Camera-type eye (tissue), 1 donor: ENCODE results near the gene ARHGAP33. TPM values are rescaled to one million over a fixed set of nuclear protein-coding genes. Genes with fewer than 3 reads are reported as not detected.

Source experiments
- total RNA-seq: library from RNA; depleted of rRNA; stranded (reverse); fragments of >200 nt; gene quantifications from one replicate; pipeline ENCODE4 v1.2.3, GENCODE V29; 2014

ARHGAP33 gene
- 89.9 TPM for total RNA-seq

DNA sequence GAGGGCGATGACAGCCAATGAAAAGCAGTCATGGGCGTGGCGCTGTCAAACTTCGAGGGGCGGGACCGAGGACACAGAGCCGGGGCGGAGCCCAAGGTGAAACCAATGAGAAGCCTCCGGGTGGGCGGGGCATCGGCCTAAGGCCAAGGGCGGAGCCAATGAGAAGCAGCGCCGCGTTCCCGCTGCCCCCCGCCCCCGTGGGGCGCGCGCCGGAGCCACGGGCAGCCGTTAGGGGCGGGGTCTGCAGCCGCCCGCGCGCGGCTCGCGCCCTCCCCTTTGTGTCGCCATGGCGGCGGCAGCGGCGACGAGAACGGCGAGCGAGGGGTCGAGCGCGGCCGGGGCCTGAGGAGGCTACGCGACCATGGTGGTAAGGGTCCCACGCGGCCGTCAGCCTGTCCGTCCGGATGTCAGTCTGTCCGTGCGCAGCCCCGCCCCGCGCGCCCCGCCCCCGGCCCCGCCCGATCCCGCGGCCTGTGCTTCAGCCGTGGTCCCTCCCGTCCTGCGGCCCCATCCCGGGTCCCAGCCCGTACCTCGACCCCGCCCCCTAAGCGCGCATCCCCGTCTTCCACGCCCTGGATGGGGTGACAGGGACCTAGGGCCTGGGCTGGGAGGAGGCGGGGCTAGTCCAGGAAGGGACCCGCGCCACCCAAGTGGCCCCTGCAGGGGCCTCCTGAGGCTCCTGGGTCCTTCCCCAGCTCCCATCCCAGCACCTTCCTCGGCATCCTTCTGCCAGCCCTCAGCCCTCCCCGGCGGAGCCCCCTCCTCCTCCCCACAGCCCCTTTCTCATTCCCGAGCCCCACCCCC, at the start of gene ARHGAP33:
Gene ARHGAP33, plus strand, starts transcription at position 267 of the 804 bp plus-strand sequence. Its CDS starts 95 bp downstream, at position 362.

GRCh38 chr19:35742121-35742724, 33.1 kb upstream of the ARHGAP33 start, which contains the start of gene IGFLR1:
Gene IGFLR1, minus strand, starts transcription at chr19:35742452. Its CDS starts 1,272 bp downstream, at chr19:35741180.

DNA sequence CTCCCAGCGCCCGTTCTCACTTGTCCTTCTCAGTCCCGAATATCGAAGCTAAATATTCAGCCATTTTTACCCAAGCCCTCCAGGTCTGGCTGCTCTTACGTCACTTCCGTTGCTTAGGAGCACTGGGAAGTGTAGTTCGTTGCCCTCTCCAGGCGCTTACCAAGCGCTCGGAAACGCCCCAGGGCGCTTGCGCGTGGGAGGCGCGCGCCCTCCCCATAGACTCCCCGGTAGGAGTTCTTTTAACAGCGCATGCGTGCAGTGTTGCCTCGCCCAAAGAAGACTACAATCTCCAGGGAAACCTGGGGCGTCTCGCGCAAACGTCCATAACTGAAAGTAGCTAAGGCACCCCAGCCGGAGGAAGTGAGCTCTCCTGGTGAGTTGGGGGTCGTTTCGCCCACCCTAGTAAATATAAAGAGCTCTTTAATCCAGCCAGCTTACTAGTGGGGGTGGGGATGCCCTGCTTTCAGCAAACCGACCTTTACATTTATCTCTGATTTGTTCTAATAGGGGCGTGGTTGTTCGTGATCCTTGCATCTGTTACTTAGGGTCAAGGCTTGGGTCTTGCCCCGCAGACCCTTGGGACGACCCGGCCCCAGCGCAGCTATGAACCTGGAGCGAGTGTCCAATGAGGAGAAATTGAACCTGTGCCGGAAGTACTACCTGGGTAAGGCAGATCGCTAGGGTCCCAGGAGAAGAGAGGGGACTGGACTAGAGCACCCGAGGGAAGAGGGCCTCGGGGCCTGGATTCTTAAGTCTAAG, 29.9 kb upstream of the ARHGAP33 start, which contains the start of the genes PSENEN and U2AF1L4:
Gene PSENEN, plus strand, starts transcription at position 324 of the 759 bp plus-strand sequence. Its CDS starts 280 bp downstream, at position 604.
Gene U2AF1L4, minus strand, starts transcription at position 91 of the 759 bp plus-strand sequence. Its CDS starts 27 bp downstream, at position 64.

GRCh38 chr19:35748106-35749020, 27.0 kb upstream of the ARHGAP33 start, which contains the start of gene LIN37:
Gene LIN37, plus strand, starts transcription at chr19:35748576. Its CDS starts 149 bp downstream, at chr19:35748725.

GRCh38 chr19:35756377-35757230, 18.8 kb upstream of the ARHGAP33 start, which contains the start of gene HSPB6:
Gene HSPB6, minus strand, starts transcription at chr19:35757029. Its CDS starts 21 bp downstream, at chr19:35757008.

DNA sequence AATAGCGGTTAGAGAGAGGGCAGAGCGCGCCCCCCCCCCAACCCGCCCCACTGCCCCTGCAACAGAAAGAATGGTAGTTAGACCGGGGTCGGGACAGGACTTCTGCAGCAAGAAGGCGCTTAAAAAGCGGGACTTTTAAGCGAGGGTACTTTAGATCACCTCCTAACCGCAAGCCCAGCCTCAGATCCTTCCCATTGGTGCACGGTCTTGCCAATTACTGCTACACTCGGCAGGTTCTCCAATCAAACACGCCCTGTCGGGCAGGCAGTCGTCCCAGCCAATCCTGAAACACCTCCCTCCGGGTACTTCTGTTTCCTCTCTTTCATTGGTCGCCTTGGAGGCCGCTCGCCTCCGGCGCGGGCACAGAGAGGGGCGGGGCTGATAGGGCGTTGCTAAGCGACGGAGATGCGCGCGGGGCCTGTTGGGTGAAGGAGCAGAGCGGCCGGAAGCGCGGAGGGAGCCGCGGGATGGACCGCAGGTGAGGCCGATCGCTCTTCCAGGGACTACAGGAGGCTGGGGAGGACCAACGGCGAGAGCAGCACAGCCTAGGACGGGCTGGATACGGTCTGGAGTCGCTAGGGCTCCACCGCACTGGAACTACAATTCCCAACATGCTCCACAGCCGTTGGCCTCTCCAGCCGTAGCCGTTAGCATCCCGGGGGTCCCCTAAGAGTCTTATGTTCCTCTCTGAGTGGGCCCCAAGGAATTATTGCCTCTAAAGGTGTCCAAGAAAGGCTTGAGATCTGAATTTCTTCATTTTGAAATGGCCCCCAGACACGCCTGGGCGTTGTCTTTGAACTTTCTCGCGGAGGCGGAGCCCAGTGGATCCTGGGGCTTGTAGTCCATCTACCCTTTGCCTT, 17.4 kb upstream of the ARHGAP33 start, which contains the start of gene PROSER3:
Gene PROSER3, plus strand, starts transcription at position 428 of the 860 bp plus-strand sequence. Its CDS starts 40 bp downstream, at position 468.

GRCh38 chr19:35812220-35813042, 37.1 kb downstream of the ARHGAP33 start, which contains the start of gene PRODH2:
Gene PRODH2, minus strand, starts transcription at chr19:35812845. Its CDS starts 40 bp downstream, at chr19:35812805.

Other genes with a start within 250 kb of the ARHGAP33 start
- gene SBSN, start 247.3 kb upstream of the ARHGAP33 start, total RNA-seq: 0.93 TPM
- 0.38 TPM for gene GAPDHS, start 242.1 kb upstream of the ARHGAP33 start, total RNA-seq
- 49.3 TPM for gene TMEM147, start 229.9 kb upstream of the ARHGAP33 start, total RNA-seq
- not detected for gene ATP4A, start 211.9 kb upstream of the ARHGAP33 start, total RNA-seq
- gene PMIS2, start 189.4 kb upstream of the ARHGAP33 start, total RNA-seq: not detected
- gene HAUS5, start 162.8 kb upstream of the ARHGAP33 start, total RNA-seq: 13.6 TPM
- 42.9 TPM for gene RBM42, start 146.5 kb upstream of the ARHGAP33 start, total RNA-seq
- gene ETV2, start 133.8 kb upstream of the ARHGAP33 start, total RNA-seq: not detected
- 239 TPM for gene COX6B1, start 127.2 kb upstream of the ARHGAP33 start, total RNA-seq
- gene UPK1A, start 109.0 kb upstream of the ARHGAP33 start, total RNA-seq: not detected
- gene ZBTB32, start 71.0 kb upstream of the ARHGAP33 start, total RNA-seq: not detected
- 26.9 TPM for gene KMT2B, start 57.6 kb upstream of the ARHGAP33 start, total RNA-seq
- 2.6 TPM for gene IGFLR1, start 33.1 kb upstream of the ARHGAP33 start, total RNA-seq
- gene U2AF1L4, start 30.1 kb upstream of the ARHGAP33 start, total RNA-seq: 13.8 TPM
- gene PSENEN, start 29.9 kb upstream of the ARHGAP33 start, total RNA-seq: 12.8 TPM
- gene LIN37, start 27.0 kb upstream of the ARHGAP33 start, total RNA-seq: 11.6 TPM
- 14.9 TPM for gene HSPB6, start 18.5 kb upstream of the ARHGAP33 start, total RNA-seq
- 7.8 TPM for gene PROSER3, start 17.4 kb upstream of the ARHGAP33 start, total RNA-seq
- 0.27 TPM for gene PRODH2, start 37.3 kb downstream of the ARHGAP33 start, total RNA-seq
- gene NPHS1, start 76.9 kb downstream of the ARHGAP33 start, total RNA-seq: 2.7 TPM
- gene KIRREL2, start 81.3 kb downstream of the ARHGAP33 start, total RNA-seq: 11.2 TPM
- 106 TPM for gene APLP1, start 93.0 kb downstream of the ARHGAP33 start, total RNA-seq
- 6.8 TPM for gene NFKBID, start 125.0 kb downstream of the ARHGAP33 start, total RNA-seq
- gene HCST, start 127.0 kb downstream of the ARHGAP33 start, total RNA-seq: not detected
- gene TYROBP, start 132.7 kb downstream of the ARHGAP33 start, total RNA-seq: 10.4 TPM
- gene LRFN3, start 160.8 kb downstream of the ARHGAP33 start, total RNA-seq: 5.4 TPM
- gene SDHAF1, start 219.6 kb downstream of the ARHGAP33 start, total RNA-seq: 32.9 TPM
- not detected for gene SYNE4, start 233.2 kb downstream of the ARHGAP33 start, total RNA-seq
- 9.4 TPM for gene ALKBH6, start 238.6 kb downstream of the ARHGAP33 start, total RNA-seq